Stimulated activated CD4-positive, alpha-beta T cell treated with anti-CD3 and anti-CD28 coated beads, Interleukin-4, amount 100 ng/mL, for 24 hours (primary cell): ENCODE measurements around the gene SLC15A4.

ENCODE experiments used
- DNase-seq: peaks from one replicate; pipeline ENCODE4 v3.0.0-alpha.2; 2020

Gene SLC15A4

GRCh38 chr12:128743916-128744315 lies 79.8 kb downstream of the SLC15A4 start:
- DNase-seq, result no peak
